Hematopoietic multipotent progenitor cell (in vitro differentiated cells): ENCODE results near the gene CRMP1. TPM values are rescaled to one million over a fixed set of nuclear protein-coding genes. Genes with fewer than 3 reads are reported as not detected.

Source experiments
- DNase-seq, 3 donors: peaks; one replicate each; pipeline ENCODE4 v3.0.0-alpha.2; 2011 to 2015; ENCODE audit warnings: low read depth in 2 of 3, low spot score in 2 of 3
- total RNA-seq: library from RNA; depleted of rRNA; stranded (reverse); fragments of >200 nt; gene quantifications from one replicate; pipeline ENCODE4 v1.2.3, GENCODE V29; 2012

Gene CRMP1
- total RNA-seq, 1 donor = under 0.01 TPM

DNA sequence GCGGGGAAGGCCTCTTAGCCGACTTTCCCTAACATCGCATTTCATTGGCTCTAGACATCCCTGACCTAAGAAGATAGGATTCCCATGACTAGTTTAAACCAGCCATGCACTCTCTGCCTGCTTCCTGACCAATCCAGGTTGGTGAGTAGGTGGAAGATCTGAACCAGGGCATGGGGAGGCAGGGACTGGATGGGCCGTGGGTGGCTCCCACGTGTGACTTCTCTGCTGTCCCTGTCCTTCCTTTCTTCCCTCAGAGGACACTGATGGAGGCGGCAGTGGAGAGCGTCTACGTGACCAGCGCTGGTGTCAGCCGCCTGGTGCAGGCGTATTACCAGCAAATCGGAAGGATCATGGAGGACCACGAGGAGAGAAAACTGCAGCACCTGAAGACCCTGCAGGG, 91.2 kb downstream of the CRMP1 start:
- DNase-seq = no peak

DNA sequence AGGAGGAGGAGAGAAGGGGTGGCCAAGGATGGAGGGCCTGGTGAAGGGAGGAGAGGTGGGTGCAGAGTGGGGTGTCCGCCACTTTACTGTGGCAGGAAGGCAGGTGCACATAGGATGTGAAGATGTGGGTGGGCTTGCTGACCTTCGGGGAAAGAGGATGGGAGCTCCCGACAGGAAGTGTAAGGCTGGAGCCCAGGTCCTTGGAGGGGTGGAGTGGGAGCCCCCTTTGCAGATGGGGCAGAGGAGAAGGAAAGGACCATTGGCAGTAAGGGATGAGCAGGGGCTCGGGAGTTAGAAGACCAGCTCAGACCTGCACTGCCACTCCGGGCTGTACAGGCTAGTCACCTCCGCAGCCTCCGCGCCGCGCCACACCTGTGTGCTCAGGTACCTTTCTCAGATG, 92.4 kb downstream of the CRMP1 start:
- no peak for DNase-seq

DNA sequence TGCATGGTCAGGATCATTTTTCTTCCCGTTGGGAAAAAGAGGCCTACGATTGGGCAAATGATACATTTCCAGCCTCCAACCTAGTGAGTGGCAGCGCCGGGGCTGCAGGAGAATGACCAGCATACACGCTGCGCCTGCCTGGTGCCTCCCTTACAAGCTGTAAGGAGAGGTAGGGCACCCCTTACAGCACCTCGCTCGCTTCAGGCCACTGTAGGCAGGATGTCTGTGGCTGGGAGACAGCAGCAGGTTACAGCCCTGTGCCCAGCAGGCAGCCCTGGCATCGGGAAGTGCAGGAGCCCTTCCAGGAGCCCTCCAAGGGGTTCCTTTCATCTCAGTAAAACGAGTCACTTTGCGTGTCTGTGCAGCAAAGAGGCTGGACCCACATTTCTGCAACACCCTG, 93.5 kb downstream of the CRMP1 start:
- no peak for DNase-seq

DNA sequence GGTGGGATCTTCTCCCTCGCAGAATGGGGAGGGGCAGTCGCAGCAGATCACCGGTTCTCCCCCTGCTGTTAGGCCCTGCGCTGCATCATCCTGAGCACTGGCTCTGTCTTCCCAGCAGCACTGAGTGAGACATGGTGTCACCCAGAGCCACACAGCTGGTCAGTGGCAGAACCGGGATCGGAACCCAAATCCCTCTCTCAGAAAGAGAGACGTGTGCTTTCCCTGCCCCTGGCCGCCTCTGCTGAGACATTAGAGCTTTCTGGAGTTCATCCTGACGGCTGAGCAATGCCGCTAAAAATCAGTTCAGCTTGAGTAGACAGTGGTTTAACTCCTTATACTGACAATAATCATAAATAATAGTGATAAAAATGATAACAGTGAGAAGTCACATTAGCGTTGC, 93.9 kb downstream of the CRMP1 start:
- no peak for DNase-seq

DNA sequence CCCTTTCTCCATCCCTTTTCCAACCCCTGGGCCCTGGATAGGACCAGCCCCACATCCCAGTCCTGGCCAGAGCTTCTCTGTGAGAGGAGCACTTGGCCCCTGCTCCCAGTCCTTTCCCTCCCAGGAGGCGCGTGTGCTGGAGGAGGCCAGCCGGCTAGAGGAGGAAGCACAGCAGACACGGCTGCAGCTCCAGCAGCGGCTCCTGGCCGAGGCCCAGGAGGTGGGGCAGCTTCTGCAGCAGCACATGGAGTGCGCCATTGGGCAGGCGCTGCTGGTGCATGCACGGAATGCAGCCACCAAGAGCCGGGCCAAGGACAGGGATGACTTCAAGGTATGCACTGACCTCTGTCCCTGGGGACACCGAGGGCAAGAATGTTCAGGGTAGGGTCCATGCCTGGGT, 94.4 kb downstream of the CRMP1 start:
- no peak for DNase-seq

DNA sequence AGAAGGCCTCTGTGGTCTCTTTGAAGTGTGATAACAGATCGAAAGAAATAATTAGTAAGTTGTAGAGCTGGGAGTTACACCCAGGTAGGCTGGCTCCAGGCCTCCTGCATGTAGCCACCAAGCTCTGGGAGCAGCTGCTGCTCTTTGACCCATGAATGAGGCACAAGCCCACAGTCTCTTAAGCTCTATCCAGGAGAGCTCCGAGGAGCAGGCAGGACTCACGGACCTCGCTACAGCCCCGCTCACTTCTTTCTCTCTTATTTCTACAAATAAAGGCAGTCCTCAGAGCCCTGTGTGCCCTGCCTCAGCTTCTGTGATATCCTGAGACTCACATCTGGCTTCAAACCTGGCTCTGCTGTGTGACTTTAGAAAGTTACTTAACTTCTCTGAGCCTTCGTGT, 95.0 kb downstream of the CRMP1 start:
- DNase-seq = no peak

DNA sequence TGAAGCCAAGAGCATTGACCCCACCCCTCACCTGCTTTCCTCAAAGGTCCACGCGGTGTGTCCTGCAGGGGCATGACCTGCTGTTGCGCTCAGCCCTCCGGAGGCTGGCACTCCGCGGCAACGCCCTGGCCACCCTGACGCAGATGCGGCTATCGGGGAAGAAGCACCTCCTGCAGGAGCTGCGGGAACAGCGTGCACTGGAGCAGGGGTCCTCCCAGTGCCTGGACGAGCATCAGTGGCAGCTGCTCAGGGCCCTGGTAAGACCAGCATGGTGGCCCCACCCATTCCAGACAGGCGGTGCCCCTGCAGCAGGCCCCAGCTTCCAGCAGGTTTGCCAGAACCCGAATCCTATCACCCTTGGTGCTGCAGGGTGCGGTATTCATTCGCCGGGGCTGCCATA, 95.9 kb downstream of the CRMP1 start:
- DNase-seq = no peak

DNA sequence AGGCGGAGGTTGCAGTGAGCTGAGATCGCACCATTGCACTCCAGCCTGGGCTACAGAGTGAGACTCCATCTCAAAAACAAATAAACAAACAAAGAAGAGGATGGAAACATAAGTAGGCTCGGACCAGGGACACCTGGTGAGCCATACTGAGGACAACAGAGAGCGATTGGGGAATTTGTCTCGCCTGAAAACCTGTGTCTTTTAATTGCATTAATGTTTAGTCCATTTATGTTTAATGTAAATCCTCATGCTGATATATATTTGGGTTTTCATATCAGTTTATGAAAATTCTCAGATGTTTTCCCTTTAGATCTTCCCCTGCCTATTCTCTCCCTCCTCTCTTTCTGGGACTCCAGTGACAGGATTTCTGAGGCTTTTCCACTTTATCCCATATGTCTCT, 97.3 kb downstream of the CRMP1 start:
- no peak for DNase-seq

DNA sequence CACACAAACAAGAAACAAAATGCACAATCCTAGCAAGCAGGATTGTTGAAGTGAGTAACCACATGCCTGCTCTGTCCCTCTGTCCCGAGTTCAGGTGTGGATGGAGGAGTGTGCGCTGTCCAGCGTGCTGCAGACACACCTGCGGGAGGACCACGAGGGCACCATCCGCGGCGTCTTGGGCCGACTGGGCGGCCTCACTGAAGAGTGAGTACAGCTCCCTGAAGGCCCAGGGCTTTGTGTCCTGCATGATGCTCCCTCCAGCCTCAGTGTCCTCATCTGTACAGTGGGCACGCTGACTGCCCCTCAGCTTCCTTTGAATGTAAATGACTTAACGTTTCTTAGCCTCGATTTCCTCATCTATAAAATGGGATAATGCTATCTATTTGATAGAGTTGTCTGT, 99.4 kb downstream of the CRMP1 start:
- no peak for DNase-seq

DNA sequence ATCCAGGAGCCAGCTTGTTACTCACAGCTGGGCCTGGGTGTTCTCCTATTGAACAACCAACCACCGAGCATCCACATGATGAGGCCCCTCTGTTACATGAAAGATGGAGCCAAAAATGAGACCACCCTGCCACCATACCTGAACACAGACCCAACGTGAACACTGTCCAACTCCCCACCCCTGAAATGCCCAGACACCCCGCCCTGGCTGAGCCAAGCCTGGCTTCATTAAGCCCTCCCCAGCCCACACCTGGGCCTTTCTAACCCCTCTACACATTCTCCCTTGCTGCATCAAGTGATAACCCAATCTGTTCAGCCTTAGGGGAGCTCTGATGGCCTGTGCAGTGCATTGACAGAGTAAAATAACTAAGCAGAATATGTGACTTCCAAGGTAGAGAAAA, 101.2 kb downstream of the CRMP1 start:
- no peak for DNase-seq

DNA sequence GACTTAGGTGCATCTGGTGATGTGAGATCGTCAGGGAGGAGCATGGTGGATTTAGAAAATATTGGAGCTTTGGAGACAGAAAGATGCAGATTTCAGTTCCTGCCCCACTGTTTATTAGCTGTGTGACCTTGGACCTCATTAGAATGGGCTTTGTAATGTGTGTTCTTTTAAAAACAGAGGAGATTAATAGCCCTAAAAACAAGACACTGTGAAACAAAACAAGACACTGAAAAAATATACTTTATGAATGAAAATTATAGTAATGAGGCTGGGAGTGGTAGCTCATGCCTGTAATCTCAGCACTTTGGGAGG, 102.4 kb downstream of the CRMP1 start:
- no peak for DNase-seq

DNA sequence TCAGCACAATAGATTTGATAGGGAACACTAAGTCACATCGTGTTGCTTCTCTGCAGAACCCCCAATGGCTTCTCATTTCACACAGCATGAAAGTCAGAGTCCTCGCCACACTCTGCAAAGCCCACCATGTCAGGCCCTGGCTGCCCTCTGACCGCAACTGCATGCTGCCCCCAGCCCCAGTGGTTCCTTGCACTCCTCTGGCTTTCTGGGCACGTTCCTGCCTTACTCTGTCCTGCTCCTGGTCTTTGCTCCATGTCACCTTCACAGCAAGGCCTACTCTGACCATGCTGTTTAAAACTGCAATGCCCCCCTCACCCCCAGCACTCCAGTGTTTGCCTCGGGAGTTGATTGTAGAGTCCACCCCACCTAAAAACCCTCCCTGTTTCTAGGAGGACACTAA, 103.7 kb downstream of the CRMP1 start:
- DNase-seq = no peak

DNA sequence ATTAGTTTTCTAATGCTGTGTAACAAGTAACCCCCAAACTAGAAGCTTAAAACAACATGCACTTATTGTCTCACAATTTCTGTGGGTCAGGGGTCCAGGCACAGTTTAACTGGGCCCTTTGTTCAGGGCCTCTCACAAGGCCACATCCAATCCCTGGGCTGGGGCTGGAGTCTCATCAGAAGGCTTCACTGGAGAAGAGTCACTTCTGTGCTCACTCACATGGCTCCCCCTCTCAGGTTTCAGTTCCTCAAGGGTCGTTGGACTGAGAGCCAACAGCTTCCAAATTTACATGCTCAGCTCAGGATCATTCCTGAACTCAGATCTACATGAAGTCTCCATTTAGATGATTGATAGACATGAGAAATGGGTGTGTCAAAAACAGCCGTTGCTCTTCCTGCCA, 104.7 kb downstream of the CRMP1 start:
- no peak for DNase-seq

DNA sequence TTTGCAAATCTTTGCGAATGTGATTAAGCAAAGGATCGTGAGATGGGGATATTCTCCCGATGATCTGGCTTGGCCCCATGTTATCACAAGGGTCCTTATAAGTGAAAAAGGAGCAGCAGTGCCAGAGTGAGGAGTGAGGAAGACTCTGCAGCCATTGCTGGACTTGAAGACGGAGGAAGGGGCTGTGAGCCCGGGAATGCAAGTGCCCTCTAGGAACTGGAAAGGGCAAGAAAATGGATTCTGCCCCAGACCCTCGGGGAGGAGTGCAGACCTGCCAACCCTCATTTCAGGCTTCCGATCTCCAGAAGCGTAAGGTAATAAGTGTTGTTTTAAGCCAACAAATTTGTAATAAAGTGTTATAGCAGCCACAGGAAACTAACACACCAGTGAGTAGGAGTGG, 105.6 kb downstream of the CRMP1 start:
- no peak for DNase-seq

DNA sequence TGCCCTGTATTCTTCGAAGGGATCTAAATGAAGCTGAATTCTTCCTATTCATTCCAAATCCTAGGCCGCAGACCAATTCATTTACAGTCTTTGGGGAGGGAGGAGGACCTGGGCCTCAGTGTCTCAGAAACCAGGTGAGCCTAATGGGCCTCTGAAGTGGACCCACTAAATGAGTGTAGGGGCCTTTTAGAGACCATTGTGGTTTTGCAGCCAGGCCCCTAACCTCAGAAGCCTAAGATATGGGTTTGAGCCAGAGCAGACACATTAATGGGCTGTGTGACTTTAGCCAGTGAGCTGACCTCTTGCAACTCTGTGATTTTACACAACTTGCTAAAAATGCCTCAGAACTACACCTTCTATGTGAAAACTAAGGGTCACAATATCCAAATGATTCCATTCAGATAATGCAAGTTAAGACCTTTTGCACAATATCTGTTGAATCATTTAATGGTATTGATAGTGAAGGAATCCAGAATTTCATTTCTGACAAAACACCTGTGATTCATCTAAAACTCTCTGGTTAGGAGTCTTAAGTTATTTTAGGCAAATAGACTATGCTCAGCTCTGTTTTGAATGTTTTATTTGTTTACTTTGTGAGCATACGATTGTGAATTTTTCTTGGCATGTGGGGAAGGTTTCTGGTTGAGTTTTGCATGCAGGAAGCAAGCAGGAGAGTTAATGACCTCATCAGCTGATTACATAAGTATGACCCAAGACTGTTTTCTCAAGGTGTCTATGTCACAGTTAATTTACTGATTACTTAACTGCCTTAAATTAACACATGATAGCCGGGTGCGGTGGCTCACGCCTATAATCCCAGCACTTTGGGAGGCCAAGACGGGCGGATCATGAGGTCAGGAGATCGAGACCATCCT, 106.8 kb downstream of the CRMP1 start:
- no peak for DNase-seq

DNA sequence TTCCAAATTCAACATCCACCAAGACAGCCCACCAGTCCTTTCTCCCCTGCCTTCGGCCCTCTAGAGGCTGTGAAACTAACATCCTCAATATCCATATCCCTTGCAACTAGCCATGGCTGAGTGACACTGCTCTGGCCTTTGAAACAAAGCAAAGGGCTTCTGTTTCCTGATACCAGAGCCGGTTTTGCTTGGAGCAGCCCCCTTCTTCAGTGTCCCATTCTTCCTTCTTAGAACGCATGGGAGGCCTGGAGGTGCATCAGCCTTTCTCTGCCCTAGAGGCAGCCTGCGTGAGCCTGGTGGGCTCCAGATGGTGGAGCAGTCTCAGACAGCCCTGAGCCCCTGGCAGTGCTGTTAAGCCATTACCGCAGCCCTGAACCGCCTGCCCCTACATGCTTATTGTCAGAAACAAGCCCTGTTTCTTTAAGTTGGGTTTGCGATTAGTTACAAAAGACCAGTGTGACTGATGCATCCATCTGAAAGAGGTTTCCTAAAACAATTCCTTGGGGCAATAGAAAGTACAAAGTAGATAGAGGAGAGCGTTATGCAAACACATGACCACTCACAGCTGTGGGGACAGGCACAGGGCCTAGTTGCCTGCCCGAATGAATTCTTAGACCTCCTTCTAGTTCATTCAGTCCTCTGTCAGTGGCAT, 107.8 kb downstream of the CRMP1 start:
- DNase-seq = no peak

DNA sequence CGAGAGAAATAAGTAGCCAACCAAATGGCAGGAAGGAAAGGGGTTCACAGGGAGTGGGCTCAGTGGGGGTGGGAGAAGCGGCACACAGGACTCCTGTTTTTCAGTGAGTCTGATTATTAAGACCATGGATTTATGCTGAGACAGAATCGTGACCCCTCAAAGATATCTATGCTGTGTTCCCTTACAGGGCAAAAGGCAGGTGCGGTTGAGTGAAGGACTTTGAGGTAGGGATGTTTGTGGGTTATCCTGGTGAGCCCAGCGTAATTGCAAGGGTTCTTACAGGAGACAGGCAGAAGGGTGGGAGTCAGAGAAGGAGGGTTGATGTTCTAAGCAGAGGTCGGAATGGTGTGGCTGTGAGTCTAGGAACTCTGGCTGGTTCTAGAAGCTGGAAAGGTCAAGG, 108.9 kb downstream of the CRMP1 start:
- DNase-seq = no peak

DNA sequence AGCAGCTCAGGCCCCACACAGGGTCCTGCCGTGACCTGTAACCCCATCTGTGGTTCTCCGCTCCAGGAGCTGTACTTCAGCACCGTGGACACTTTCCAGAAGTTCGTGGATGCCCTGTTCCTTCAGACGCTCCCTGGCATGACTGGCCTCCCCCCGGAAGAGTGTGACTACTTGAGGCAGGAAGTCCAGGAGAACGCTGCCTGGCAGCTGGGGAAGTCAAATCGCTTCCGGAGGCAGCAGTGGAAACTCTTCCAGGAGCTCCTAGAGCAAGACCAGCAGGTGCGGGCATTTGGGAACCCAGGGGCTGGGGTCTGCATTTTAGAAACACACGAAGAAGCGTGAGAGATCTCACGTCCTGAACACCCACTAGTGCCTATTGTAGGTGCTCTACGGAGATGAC, 109.4 kb downstream of the CRMP1 start:
- no peak for DNase-seq

DNA sequence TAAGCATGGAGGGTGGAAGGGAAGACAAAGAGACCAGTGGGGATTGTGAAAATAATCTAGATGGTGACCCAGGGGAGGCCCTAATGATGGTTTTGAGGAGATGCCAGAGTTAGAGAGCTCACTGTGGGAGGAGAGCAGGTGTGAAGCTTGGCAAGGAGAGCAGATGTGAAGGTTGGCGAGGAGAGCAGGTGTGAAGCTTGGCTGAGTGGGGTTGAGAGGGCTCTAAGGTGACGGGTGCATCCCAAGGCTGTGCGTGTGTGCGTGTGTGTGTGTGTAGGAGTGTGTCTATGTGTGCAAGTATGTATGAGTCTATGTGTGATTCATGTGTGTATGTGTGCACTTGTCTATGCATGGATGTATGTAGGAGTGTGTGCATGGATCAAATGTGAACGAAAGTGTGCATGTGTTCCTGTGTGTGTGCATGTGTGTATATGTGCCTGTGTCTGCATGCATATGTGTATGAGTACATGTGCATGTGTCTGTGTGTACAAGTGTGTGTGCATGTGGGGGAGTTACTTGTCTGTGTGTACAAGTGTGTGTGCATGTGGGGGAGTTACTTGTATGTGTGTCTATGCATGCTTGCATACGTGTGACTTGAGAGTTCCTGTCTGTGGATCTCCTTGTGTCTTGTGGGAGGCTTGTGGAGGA, 109.9 kb downstream of the CRMP1 start:
- no peak for DNase-seq

DNA sequence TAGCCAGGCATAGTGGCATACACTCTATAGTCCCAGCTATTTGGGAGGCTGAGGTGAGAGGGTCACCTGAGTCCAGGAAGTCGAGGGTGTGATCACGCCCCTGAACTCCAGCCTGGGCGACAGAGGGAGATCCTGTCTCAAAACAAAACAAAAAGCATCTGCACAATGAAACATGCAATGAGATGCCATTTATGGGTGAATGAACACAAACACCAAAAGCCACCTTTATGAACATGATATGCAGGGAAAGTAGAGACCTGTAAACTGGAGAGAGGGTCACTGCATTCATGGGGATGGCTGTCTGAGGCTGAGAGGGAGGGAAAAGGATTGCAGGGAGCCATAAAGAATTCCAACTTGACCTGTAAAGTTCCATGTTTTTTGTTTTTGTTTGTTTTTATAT, 111.2 kb downstream of the CRMP1 start:
- no peak for DNase-seq

DNA sequence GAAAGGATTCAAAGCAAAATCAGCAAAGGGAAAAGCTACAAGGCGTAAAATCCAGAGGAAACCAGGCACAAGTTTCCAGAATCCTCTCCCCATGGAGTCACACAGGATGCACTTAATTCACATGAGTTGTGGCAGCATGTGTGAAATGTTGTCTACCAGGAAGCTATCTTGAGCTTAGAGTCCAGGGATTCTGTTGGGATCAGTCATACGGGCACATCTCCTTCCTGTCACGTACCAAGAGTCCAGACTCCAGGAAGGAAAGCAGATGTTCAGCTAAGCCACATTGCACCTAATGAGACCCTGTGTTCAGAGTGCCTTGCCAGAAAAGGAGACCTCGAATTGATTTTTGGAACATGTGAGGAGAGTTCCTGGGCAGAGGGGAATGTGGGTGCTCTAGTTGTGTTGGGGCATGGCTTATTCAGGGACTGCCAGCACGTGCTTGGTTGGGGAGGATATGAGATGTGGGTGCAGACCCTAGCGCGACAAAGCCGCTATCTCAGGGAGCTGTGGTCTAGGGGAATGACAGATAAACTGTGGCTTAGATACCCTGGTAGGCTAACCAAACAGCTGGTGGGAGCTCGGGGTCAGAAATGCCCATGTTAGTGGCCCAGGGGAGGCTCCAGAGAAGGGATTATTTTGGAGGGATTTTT, 111.9 kb downstream of the CRMP1 start:
- DNase-seq = no peak

DNA sequence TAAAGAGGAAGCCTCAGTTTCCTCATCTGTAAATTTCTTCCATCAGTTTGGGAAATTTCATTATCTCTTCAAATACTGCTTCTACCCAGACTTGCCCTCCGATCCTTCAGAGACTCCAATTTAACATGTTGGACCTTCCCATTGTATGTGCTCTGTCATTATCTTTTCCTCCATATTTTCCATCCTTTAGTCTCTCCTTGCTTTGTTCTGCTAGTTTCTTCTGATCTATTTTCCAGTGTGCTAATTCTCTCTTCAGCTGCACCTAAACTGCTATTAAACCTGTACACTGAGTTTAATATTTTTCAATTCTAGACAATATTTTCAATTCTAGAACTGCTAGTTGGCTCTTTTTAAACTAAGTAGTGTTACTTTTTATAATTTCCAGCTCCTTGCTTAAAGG, 116.4 kb downstream of the CRMP1 start:
- DNase-seq = no peak
